ENCODE results near the gene YPEL2.
A peak's percentile ranks its signal among the peaks of the same experiment; 100 is the strongest.
"Not testable (repeated sequence)": the region's sequence is repeated elsewhere in the genome, so short reads cannot be mapped to it uniquely, and the experiment has no call there.

YPEL2 gene, protein sequence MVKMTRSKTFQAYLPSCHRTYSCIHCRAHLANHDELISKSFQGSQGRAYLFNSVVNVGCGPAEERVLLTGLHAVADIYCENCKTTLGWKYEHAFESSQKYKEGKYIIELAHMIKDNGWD

GRCh38 chr17:59331129-59331928 is at the start of gene YPEL2:
Gene YPEL2, plus strand, starts transcription at chr17:59331655. Its CDS starts 21,755 bp downstream, at chr17:59353410.
- Histone ChIP-seq H3K4me3 (ENCODE audit: low read length) (peak within 1 kb of the TSS; percentile 76), H2AFZ (ENCODE audit: low read depth, low read length) (peak within 1 kb of the TSS; percentile 69), H3K36me3 (ENCODE audit: insufficient read depth, low read length) (no peaks in the 10 kb centered on the region), H3K9me3 (ENCODE audit: low read length) (no peaks in the 10 kb centered on the region), H3K27me3 (ENCODE audit: insufficient read depth, low read length) (no peaks in the 10 kb centered on the region), H3K4me1 (ENCODE audit: insufficient read depth, low read length) (peaks cover 44% of the 10 kb centered on the region)

- H3K9me3 ChIP-seq (ENCODE audit: low read length) = peaks cover 5% of the 10 kb centered on the region
- H3K4me3 ChIP-seq (ENCODE audit: low read length) = no peak overlapping the region
- H3K27me3 ChIP-seq (ENCODE audit: insufficient read depth, low read length) = no peaks in the 10 kb centered on the region
- no peaks in the 10 kb centered on the region for H3K4me1 ChIP-seq (ENCODE audit: insufficient read depth, low read length)
- no peak overlapping the region for H2AFZ ChIP-seq (ENCODE audit: low read depth, low read length)
- H3K36me3 ChIP-seq (ENCODE audit: insufficient read depth, low read length) = peaks cover 2% of the 10 kb centered on the region
These were observed 47.1 kb upstream of the YPEL2 start for GRCh38 chr17:59284317-59284716.

- no peaks in the 10 kb centered on the region for H3K4me1 ChIP-seq (ENCODE audit: insufficient read depth, low read length)
- no peaks in the 10 kb centered on the region for H3K9me3 ChIP-seq (ENCODE audit: low read length)
- H3K4me3 ChIP-seq (ENCODE audit: low read length) = no peak overlapping the region
- H3K27me3 ChIP-seq (ENCODE audit: insufficient read depth, low read length) = no peaks in the 10 kb centered on the region
- no peak overlapping the region for H2AFZ ChIP-seq (ENCODE audit: low read depth, low read length)
- H3K36me3 ChIP-seq (ENCODE audit: insufficient read depth, low read length) = peaks cover 2% of the 10 kb centered on the region
These were observed 44.0 kb upstream of the YPEL2 start for GRCh38 chr17:59287452-59287851.

GRCh38 chr17:59287891-59288290 is 43.6 kb upstream of the YPEL2 start:
- Histone ChIP-seq H3K4me1 (ENCODE audit: insufficient read depth, low read length) (no peaks in the 10 kb centered on the region), H3K4me3 (ENCODE audit: low read length) (no peak overlapping the region), H2AFZ (ENCODE audit: low read depth, low read length) (no peak overlapping the region), H3K27me3 (ENCODE audit: insufficient read depth, low read length) (no peaks in the 10 kb centered on the region), H3K9me3 (ENCODE audit: low read length) (no peaks in the 10 kb centered on the region), H3K36me3 (ENCODE audit: insufficient read depth, low read length) (peaks cover 2% of the 10 kb centered on the region)

DNA sequence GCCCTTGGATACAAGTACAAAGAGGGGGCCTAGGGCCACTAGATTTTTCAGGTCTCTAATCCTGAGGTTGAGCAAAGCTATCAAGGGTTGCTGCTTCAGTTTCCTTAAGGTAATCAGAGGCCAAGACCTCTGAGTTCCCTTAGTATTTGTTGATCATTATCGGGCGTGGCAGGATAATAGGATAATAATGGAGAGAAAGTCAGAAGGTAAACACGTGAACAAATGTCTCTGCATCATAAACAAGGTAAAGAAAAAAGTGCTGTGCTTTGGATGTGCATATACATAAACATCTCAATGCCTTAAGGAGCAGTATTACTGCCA is 41.5 kb upstream of the YPEL2 start:
- Histone ChIP-seq H3K4me1 (ENCODE audit: insufficient read depth, low read length) (no peaks in the 10 kb centered on the region), H3K4me3 (ENCODE audit: low read length) (no peak overlapping the region), H3K27me3 (ENCODE audit: insufficient read depth, low read length) (no peaks in the 10 kb centered on the region), H3K9me3 (ENCODE audit: low read length) (no peaks in the 10 kb centered on the region), H3K36me3 (ENCODE audit: insufficient read depth, low read length) (peaks cover 2% of the 10 kb centered on the region), H2AFZ (ENCODE audit: low read depth, low read length) (no peak overlapping the region)

- not testable (repeated sequence) for H3K4me3 ChIP-seq (ENCODE audit: low read length)
These were observed 41.0 kb upstream of the YPEL2 start for GRCh38 chr17:59290302-59290998.

DNA sequence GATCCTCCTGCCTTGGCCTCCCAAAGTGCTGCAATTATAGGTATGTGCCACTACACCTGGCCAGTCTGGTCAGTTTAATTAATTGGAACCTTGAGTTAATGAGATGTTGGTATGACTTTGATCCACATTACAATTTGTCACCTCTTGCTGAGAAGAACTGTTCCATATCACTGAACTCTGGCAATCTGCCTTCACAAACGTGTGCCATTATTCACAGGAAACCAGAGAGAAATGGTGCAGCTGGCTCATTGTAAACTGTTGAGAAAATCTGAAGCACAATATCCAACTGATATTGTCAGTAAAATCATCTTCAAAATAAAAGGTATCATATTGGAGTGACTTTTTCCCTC is 39.3 kb upstream of the YPEL2 start:
- H3K36me3 ChIP-seq (ENCODE audit: insufficient read depth, low read length) = peaks cover 2% of the 10 kb centered on the region
- H2AFZ ChIP-seq (ENCODE audit: low read depth, low read length) = no peak overlapping the region
- no peaks in the 10 kb centered on the region for H3K9me3 ChIP-seq (ENCODE audit: low read length)
- no peaks in the 10 kb centered on the region for H3K27me3 ChIP-seq (ENCODE audit: insufficient read depth, low read length)
- no peak overlapping the region for H3K4me3 ChIP-seq (ENCODE audit: low read length)
- H3K4me1 ChIP-seq (ENCODE audit: insufficient read depth, low read length) = no peaks in the 10 kb centered on the region

More at GRCh38 chr17:59290302-59290998, 41.0 kb upstream of the YPEL2 start:
- H3K9me3 ChIP-seq (ENCODE audit: low read length); H3K36me3 ChIP-seq (ENCODE audit: insufficient read depth, low read length); H3K27me3 ChIP-seq (ENCODE audit: insufficient read depth, low read length); H3K4me1 ChIP-seq (ENCODE audit: insufficient read depth, low read length); H2AFZ ChIP-seq (ENCODE audit: low read depth, low read length): not testable (repeated sequence)

DNA sequence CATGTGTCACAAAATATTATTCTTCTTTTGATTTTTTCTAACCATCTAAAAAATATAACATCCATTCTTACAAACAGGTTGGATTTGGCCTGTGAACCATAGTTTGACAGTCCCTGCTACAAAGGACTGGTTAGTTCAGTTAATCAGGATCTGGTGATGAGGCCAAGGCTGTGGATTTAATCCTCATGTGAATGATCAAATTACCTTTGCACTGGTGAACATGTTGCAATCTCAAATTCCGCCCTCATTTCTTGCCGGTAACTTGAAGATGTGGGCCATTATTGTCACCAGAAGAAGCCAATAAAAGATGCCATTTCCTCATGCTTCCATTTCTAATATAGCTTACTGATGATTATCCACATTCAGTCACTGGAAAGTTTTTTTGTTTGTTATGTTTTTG is 35.3 kb upstream of the YPEL2 start:
- H3K27me3 ChIP-seq (ENCODE audit: insufficient read depth, low read length) = no peaks in the 10 kb centered on the region
- H2AFZ ChIP-seq (ENCODE audit: low read depth, low read length) = no peak overlapping the region
- no peak overlapping the region for H3K4me3 ChIP-seq (ENCODE audit: low read length)
- H3K9me3 ChIP-seq (ENCODE audit: low read length) = no peaks in the 10 kb centered on the region
- H3K4me1 ChIP-seq (ENCODE audit: insufficient read depth, low read length) = no peaks in the 10 kb centered on the region
- H3K36me3 ChIP-seq (ENCODE audit: insufficient read depth, low read length) = no peaks in the 10 kb centered on the region

DNA sequence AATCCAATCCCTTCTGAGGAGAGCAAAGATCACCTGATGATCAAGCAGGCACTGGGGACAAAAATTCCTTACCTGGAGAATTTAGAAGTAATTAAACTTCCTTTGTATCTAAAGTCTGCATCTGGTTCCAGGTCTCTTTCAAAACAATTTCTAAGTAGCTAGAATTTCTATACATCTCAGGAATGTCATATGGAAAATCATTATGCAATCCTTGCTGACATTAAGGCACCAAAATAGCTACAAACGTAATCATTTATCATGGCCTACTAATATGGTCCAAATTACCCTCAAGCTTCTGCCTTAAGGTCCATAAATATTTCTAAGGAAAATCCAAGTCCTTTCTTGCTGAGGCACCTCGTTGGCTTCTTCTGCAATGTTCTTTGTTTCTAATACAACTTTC is 32.9 kb upstream of the YPEL2 start:
- no peak overlapping the region for H2AFZ ChIP-seq (ENCODE audit: low read depth, low read length)
- H3K27me3 ChIP-seq (ENCODE audit: insufficient read depth, low read length) = no peaks in the 10 kb centered on the region
- H3K4me3 ChIP-seq (ENCODE audit: low read length) = no peak overlapping the region
- H3K4me1 ChIP-seq (ENCODE audit: insufficient read depth, low read length) = no peaks in the 10 kb centered on the region
- no peaks in the 10 kb centered on the region for H3K36me3 ChIP-seq (ENCODE audit: insufficient read depth, low read length)
- H3K9me3 ChIP-seq (ENCODE audit: low read length) = no peaks in the 10 kb centered on the region

DNA sequence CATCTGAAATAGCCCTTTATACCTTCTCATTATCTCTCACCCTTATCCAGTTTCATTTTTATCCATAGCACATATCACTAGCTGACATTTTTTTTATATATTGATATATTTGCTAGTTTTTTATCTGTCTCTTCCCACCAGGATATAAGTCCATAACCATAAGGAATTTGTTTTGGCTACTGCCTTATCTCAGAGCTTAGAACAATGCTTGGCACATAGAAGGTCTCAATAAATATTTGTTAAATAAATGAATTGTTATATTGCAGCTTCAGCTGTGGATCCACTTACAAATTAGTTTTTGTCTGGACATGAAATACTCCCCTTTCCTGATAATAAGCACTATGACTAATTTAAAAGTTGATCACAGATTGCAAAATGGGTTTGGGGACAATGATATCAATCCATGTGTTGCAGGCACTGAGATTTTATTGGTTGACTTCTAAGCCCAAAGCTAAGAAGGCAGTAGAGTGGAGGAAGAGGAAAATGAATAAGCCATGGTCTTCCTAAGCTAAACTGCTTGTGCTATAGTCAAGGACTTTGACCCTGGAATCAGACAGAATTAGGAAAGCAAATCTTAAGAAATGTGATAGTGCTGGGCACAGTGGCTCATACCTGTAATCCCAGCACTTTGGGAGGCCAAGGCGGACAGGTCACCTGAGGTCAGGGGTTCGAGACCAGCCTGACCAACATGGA is 31.9 kb upstream of the YPEL2 start:
- Histone ChIP-seq H2AFZ (ENCODE audit: low read depth, low read length) (no peak overlapping the region), H3K9me3 (ENCODE audit: low read length) (no peaks in the 10 kb centered on the region), H3K27me3 (ENCODE audit: insufficient read depth, low read length) (no peaks in the 10 kb centered on the region), H3K4me1 (ENCODE audit: insufficient read depth, low read length) (no peaks in the 10 kb centered on the region), H3K36me3 (ENCODE audit: insufficient read depth, low read length) (no peaks in the 10 kb centered on the region), H3K4me3 (ENCODE audit: low read length) (no peak overlapping the region)

DNA sequence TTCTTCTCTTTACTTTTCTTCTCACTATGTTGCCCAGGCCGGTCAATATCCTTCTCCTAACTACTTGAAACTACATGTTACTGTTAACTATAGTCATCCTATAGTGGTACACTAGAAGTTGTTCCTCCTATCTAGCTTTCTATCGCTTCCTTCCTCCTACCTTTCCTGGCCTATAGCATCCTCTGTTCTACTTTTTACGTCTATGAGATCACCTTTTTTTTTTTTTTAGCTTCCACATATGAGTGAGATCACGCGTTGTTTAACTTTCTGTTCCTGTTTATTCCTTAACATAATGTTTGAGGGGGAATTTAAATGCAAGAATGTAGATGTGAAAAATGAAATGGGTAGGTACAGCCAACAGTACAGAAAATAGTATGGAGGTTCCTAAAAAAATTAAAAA is 30.5 kb upstream of the YPEL2 start:
- H3K4me1 ChIP-seq (ENCODE audit: insufficient read depth, low read length) = no peaks in the 10 kb centered on the region
- no peaks in the 10 kb centered on the region for H3K9me3 ChIP-seq (ENCODE audit: low read length)
- H3K27me3 ChIP-seq (ENCODE audit: insufficient read depth, low read length) = no peaks in the 10 kb centered on the region
- no peaks in the 10 kb centered on the region for H3K36me3 ChIP-seq (ENCODE audit: insufficient read depth, low read length)
- no peak overlapping the region for H3K4me3 ChIP-seq (ENCODE audit: low read length)
- H2AFZ ChIP-seq (ENCODE audit: low read depth, low read length) = no peak overlapping the region

GRCh38 chr17:59304811-59305210 is 26.6 kb upstream of the YPEL2 start:
- no peaks in the 10 kb centered on the region for H3K9me3 ChIP-seq (ENCODE audit: low read length)
- no peaks in the 10 kb centered on the region for H3K4me1 ChIP-seq (ENCODE audit: insufficient read depth, low read length)
- H3K4me3 ChIP-seq (ENCODE audit: low read length) = no peak overlapping the region
- no peaks in the 10 kb centered on the region for H3K36me3 ChIP-seq (ENCODE audit: insufficient read depth, low read length)
- H2AFZ ChIP-seq (ENCODE audit: low read depth, low read length) = no peak overlapping the region
- no peaks in the 10 kb centered on the region for H3K27me3 ChIP-seq (ENCODE audit: insufficient read depth, low read length)

GRCh38 chr17:59310263-59310920 is 21.1 kb upstream of the YPEL2 start:
- Histone ChIP-seq H2AFZ (ENCODE audit: low read depth, low read length) (peak overlapping the region; percentile 2), H3K27me3 (ENCODE audit: insufficient read depth, low read length) (no peaks in the 10 kb centered on the region), H3K4me3 (ENCODE audit: low read length) (no peak overlapping the region), H3K4me1 (ENCODE audit: insufficient read depth, low read length) (no peaks in the 10 kb centered on the region), H3K36me3 (ENCODE audit: insufficient read depth, low read length) (no peaks in the 10 kb centered on the region), H3K9me3 (ENCODE audit: low read length) (no peaks in the 10 kb centered on the region)
